Mesenteric fat pad (tissue), 1 donor: Measurements from ENCODE around the gene PP2D1. TPM values are rescaled to one million over a fixed set of nuclear protein-coding genes. Genes with fewer than 3 reads are reported as not detected.
A peak's percentile ranks its signal among the peaks of the same experiment; 100 is the strongest.
"Not testable (repeated sequence)": the region's sequence is repeated elsewhere in the genome, so short reads cannot be mapped to it uniquely, and the experiment has no call there.

Experiments used
- DNase-seq: peaks from one replicate; pipeline ENCODE4 v3.0.0-alpha.2; 2020; ENCODE audit warnings: low spot score
- long read RNA-seq: library from polyadenylated mRNA; unstranded; transcript quantifications from one replicate; pipeline ENCODE4 v2.0.0, GENCODE V29; 2020
- total RNA-seq: library from RNA; stranded (reverse); fragmentation: NEBNext Ultra II Directional; extraction: Animal tissue kit (Norgen Biotek cat#: 25700); gene quantifications from one replicate; pipeline ENCODE4 v1.2.1, GENCODE V29; 2021
- donor health status: DM: yes; HTN: yes; CAD: no.

The PP2D1 gene
- not detected for total RNA-seq
- long read RNA-seq, partial matches to known transcripts, result 0 of 4 reads
- long read RNA-seq, other reads (novel, unspliced or antisense), result 4 of 4 reads

DNA sequence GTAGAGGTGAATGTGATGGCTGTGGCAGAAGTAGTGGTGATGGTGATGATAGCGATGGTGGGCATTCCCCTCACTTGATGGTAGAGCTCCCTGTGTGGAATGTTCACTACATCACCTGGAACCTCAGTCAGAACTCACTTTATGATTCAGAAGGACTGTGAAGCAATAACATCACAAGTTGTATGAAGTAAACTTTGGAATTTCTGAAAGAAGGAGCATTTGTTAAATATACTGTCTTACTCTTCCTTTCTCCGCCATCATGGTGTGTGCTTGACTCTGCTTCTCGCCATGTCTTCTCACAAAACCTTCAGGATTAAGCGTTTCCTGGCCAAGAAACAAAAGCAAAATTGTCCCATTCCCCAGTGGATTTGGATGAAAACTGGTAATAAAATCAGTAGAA lies at the start of gene PP2D1:
Gene PP2D1, minus strand, starts transcription at position 101 of the 400 bp plus-strand sequence. CDS start 192 bp downstream, outside the sequence.
- DNase-seq, result no peak

- DNase-seq, result no peak
Observed at GRCh38 chr3:20060974-20061685, 49.1 kb upstream of the PP2D1 start.

DNA sequence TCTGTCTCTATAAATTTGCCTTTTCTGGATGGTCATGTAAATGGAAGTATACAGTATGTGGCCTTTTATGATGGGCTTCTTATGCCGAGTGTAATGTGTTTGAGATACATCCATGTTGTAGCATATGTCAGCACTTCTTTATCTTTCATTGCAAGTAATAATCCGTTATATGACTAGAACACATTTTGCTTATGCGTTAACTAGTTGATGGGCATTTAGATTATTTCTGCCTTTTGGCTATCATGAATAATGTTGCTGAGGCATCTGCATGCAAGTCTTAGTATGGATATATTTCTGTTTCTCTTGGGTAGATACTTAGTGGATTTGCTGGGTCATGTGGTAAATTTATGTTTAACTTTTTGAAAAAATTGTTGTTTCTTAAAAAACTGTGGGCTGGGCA lies 47.9 kb upstream of the PP2D1 start:
- DNase-seq, result no peak

- no peak for DNase-seq
Observed at GRCh38 chr3:20057612-20058180, 45.6 kb upstream of the PP2D1 start.

DNA sequence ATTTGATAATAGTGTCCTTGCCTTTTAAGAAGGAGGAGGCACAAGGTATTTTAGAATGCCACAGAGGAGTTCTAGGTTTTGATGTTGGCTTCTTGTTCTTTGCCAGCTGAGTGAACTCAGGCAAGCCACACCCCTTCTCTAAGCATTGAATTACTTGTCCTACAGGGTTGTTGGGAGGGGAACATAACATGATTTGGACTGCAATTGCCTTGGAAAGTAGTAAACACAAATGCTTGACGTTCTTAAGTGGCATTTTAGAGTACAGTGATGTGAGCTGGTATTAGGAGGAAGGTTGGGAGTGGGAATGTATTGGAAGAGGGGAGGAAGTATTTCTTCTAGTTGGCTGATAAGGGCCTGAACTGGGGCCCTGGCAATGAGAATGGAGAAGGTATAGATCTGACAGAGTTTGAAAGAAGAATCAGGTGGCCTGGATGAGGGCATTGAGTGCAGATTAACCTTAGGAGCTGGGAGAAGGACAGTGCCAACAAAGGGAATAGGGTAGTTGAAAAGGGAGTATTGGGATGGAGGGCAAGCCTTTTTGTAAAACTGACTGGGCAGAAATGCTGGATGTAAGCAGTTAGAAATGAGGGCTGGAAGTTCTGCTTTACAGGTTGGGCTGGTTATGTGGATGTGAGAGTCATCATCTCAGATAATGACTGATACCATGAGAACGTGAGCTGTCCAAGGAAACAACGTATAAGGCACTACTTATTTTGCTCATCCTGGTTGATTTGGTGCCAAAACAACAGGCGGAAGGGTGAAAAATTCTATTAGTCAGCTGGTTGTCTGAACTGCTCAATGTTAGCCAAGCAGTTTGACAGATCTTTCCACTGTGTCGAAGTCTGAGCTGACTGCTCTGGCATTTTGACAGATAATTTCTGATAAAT lies 44.9 kb upstream of the PP2D1 start:
- no peak for DNase-seq

DNA sequence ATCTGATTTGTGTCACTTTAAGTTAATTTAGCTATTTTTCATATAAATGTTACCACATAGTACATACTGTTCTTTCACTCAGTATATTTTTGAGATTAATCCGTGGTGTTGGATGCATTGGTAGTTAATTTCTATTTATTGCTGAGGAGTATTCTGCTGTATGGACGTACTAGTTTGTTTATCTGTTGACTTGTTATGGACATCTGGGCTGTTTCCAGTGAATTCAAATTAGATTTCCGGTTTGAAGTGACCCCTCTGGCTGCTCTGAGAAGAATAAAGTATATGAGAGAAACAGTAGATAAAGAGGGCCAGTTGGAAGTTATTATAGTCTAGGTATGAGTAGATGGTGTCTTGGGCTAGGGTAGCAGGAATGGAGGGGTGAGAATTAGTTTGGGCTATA lies 43.8 kb upstream of the PP2D1 start:
- no peak for DNase-seq

- no peak for DNase-seq
Observed at GRCh38 chr3:20055020-20055775, 43.1 kb upstream of the PP2D1 start.

- no peak for DNase-seq
Observed at GRCh38 chr3:20054549-20054987, 42.5 kb upstream of the PP2D1 start.

- DNase-seq, result no peak
Observed at GRCh38 chr3:20052851-20053250, 40.8 kb upstream of the PP2D1 start.

DNA sequence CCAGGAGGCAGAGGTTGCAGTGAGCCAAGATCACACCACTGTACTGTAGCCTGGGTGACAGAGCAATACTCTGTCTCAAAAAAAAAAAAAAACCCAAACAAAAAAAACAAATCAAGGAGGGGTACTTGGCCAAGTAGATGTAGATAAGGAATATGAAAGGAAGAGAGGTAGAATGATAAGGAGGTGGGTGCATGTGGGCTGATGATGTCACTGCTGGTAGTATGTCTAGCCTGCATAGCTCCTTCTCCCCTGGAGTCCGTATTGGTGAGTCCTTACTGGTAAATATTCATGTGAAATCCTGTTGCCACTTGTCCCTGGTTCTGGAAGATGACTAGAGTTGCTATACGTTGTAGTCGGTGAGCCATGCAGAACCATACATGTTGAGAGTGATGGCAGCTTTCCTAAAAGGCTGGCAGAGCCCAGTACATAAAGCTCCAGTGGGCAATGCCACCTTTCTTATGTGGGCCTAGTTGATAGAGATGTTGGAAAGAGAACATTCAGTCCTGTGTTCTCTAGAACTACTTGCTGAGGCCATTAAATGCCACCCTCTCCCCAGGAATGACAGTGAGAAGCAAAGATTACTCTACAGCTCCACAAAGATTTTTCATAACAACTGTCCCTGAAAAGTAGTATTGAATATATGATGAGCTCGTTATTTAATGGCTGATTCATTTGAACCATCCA lies 39.2 kb upstream of the PP2D1 start:
- DNase-seq, result no peak

- no peak for DNase-seq
Observed at GRCh38 chr3:20047976-20048883, 36.2 kb upstream of the PP2D1 start.

DNA sequence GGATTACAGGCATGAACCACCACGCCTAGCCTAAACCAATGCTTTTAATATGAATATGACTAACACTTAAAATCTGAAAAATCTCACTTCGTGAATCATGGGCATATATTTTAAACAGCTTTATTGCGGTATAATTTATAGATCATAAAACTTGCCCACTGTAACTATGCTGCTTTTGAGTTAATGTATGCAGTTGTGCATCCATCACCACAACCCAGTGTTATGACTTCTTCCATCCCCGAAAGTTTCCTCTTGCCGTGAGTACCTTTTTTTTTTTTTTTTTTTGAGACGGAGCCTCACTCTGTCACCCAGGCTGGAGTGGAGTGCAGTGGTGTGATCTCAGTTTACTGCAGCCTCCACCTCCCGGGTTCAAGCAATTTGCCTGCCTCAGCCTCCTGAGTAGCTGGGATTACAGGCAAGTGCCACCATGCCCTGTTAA lies 35.3 kb upstream of the PP2D1 start:
- DNase-seq, result no peak

DNA sequence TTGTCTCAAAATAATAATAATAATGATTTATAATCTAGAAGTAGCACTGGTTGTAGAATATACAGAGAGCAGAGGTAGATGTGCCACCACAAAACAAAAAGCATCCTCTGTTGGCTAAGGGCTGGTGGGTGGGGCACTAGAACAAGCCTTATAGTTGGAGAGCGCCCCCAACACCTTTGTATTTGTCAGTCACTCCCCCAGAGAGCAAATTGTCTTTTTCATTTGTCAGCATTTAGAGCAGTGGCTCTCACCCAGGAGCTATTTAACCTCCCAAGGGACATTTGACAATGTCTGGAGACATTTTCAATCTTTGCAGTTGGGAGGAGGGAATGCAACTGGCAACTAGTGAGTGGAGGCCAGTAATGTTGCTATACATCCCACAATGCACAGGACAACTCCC lies 34.5 kb upstream of the PP2D1 start:
- no peak for DNase-seq

DNA sequence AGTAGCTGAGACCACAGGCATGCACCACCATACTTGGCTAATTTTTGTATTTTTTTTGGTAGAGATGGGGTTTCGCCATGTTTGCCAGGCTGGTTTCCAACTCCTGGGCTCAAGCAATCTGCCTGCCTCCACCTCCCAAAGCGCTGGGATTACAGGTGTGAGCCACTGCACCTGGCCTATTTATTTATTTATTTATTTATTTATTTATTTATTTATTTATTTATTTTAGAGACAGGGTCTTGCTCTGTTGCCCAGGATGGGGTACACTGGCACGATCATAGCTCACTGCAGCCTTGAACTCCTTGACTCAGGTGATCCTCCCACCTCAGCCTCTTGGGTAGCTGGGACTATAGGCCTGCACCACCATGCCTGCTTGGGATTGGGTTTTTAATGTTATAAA lies 33.1 kb upstream of the PP2D1 start:
- not testable (repeated sequence) for DNase-seq

DNA sequence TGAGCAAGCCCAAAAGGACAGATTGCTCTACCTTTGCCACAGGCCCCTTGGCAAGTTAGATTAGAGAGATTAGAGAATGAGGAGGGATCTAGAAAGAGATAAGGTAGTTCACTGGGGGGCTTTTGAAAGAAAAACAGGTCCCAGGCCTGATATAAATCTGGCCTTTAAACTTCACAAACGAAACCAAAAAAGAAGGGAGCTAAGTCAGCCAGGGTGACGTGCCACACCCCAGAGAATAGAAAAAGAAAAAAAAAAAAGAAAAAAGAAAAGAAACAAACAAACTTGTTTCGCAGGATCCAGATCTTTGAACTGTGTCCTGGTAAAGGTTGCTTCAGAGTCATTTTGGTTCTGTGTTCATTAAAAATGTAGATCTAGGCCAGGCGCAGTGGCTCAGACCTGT lies 31.8 kb upstream of the PP2D1 start:
- no peak for DNase-seq

- no peak for DNase-seq
Observed at GRCh38 chr3:20043396-20043795, 31.3 kb upstream of the PP2D1 start.

GRCh38 chr3:20042331-20042730 lies 30.3 kb upstream of the PP2D1 start:
- DNase-seq, result no peak

GRCh38 chr3:20041197-20041780 lies 29.2 kb upstream of the PP2D1 start:
- peak; percentile 94 for DNase-seq
